ENCODE data around the gene GLT6D1.

- no peak for TF ChIP-seq GATA2 (IDR thresholded peaks at IDR 0.05; ENCODE audit: low read depth, low read length)
- no peak for TF ChIP-seq GATA3 (IDR thresholded peaks at IDR 0.05; ENCODE audit: low read depth, low read length)
These were observed 60.0 kb downstream of the GLT6D1 start for GRCh38 chr9:135579356-135579755.
